CD8-positive, alpha-beta memory T cell (primary cell): ENCODE results near the gene ANKIB1. TPM values are rescaled to one million over a fixed set of nuclear protein-coding genes. Genes with fewer than 3 reads are reported as not detected.
A peak's percentile ranks its signal among the peaks of the same experiment; 100 is the strongest.

Experiments
- CTCF ChIA-PET: fragments of 350-600 bp; sonication (Branson Sonifier 250); formaldehyde crosslinking; loops from one replicate; lab custom pipeline; 2021; ENCODE audit warnings: antibody characterized with exemption; lab: Charles Lee
- POLR2A ChIA-PET: fragments of 350-600 bp; sonication (Branson Sonifier 250); formaldehyde crosslinking; loops from one replicate; lab custom pipeline; 2021; ENCODE audit warnings: antibody characterized with exemption; lab: Charles Lee
- DNase-seq, 5 donors: peaks; one replicate each; pipeline versions ENCODE4 v3.0.0 to v3.0.0-alpha.2; 2020 to 2022; ENCODE audit warnings: mixed read lengths in 1 of 5
- H3K27ac ChIP-seq: one replicate; pipeline ENCODE4 v1.7.0; 2013; ENCODE audit warnings: low read depth, mild to moderate bottlenecking, low read length, moderate library complexity
- H3K27me3 ChIP-seq: 2 replicates; pipeline ENCODE4 v1.7.0; 2013; ENCODE audit warnings: low read length, mild to moderate bottlenecking; ENCODE audit not compliant: insufficient read depth, poor library complexity, severe bottlenecking
- H3K36me3 ChIP-seq: 2 replicates; pipeline ENCODE4 v1.7.0; 2013; ENCODE audit warnings: mild to moderate bottlenecking, low read length, moderate library complexity; ENCODE audit not compliant: insufficient read depth
- H3K4me1 ChIP-seq: 2 replicates; pipeline ENCODE4 v1.7.0; 2013; ENCODE audit warnings: mild to moderate bottlenecking, low read length, moderate library complexity; ENCODE audit not compliant: insufficient read depth
- H3K4me3 ChIP-seq: 2 replicates; pipeline ENCODE4 v1.7.0; 2013; ENCODE audit warnings: mild to moderate bottlenecking, low read length
- H3K9me3 ChIP-seq: 2 replicates; pipeline ENCODE4 v1.7.0; 2013; ENCODE audit warnings: mild to moderate bottlenecking, low read length
- H3K27ac Mint-ChIP-seq, 8 donors: one replicate each; pipeline ENCODE4 v1.8.0; 2020 to 2021; ENCODE audit warnings: mixed read lengths in 8 of 8, mild to moderate bottlenecking in 6 of 8, inconsistent platforms in 3 of 8, moderate library complexity in 3 of 8
- H3K27me3 Mint-ChIP-seq, 2 donors: one replicate each; pipeline ENCODE4 v1.8.0; 2020 to 2021; ENCODE audit warnings: mixed read lengths in 2 of 2, mild to moderate bottlenecking in 1 of 2, moderate library complexity in 1 of 2
- H3K36me3 Mint-ChIP-seq, 3 donors: one replicate each; pipeline ENCODE4 v1.8.0; 2020 to 2021; ENCODE audit warnings: mixed read lengths in 3 of 3, inconsistent platforms in 1 of 3, mild to moderate bottlenecking in 1 of 3
- H3K4me1 Mint-ChIP-seq, 3 donors: one replicate each; pipeline ENCODE4 v1.8.0; 2020 to 2021; ENCODE audit warnings: mixed read lengths in 3 of 3, inconsistent platforms in 1 of 3, mild to moderate bottlenecking in 1 of 3
- H3K4me3 Mint-ChIP-seq, 7 donors: one replicate each; pipeline ENCODE4 v1.8.0; 2020 to 2021; ENCODE audit warnings: mixed read lengths in 7 of 7, mild to moderate bottlenecking in 6 of 7, moderate library complexity in 4 of 7, inconsistent platforms in 2 of 7
- H3K9me3 Mint-ChIP-seq, 5 donors: one replicate each; pipeline ENCODE4 v1.8.0; 2020 to 2022; ENCODE audit warnings: mixed read lengths in 5 of 5, mild to moderate bottlenecking in 3 of 5, moderate library complexity in 2 of 5, inconsistent platforms in 1 of 5
- polyA plus RNA-seq: library from polyadenylated mRNA; unstranded; fragments of 300-500 nt; fragmentation: Illumina TruSeq; gene quantifications from one replicate; pipeline ENCODE4 v1.2.3, GENCODE V29; 2021
- total RNA-seq, 2 experiments: library from RNA; stranded (reverse); gene quantifications; one replicate each; pipeline ENCODE4 v1.2.3, GENCODE V29; 2021

ANKIB1 gene
- total and polyA plus RNA-seq, 3 experiments from 2014 or later = 7.8 to 44.7 (median 42.7) TPM

DNA sequence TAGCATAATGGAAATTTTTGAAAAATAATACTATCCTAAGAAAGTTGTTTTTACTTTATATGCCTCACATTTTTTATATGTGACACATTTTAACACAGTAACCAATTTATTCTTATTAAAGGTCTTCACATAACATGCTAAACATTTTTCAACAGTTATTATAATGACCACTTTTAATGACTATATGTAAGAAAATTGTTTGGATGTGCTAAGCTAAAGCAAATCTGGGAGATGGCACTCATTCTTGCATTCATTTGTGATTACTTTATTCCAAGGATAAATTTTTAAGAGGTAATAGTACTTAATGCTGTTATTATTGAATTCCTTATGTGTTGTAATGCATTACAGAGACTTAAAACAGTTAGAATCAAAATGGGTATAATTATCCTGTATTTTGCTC lies 88.1 kb downstream of the ANKIB1 start:
- Mint-ChIP-seq H3K4me1 (no peaks in the 10 kb centered on the region), H3K27me3 (no peaks in the 10 kb centered on the region), H3K4me3 (no peak overlapping the region), H3K27ac (no peak overlapping the region), H3K36me3 (peaks cover 17 to 41% (median 32%) of the 10 kb centered on the region in 3 donors), H3K9me3 (peaks cover 0 to 9% (median 0%) of the 10 kb centered on the region in 5 donors)
- Histone ChIP-seq H3K36me3 (no peaks in the 10 kb centered on the region), H3K27ac (no peak overlapping the region), H3K4me3 (no peak overlapping the region), H3K9me3 (no peaks in the 10 kb centered on the region), H3K27me3 (no peaks in the 10 kb centered on the region), H3K4me1 (no peaks in the 10 kb centered on the region)
- DNase-seq = no peak
- POLR2A ChIA-PET = no interaction called here
- CTCF ChIA-PET = no interaction called here

DNA sequence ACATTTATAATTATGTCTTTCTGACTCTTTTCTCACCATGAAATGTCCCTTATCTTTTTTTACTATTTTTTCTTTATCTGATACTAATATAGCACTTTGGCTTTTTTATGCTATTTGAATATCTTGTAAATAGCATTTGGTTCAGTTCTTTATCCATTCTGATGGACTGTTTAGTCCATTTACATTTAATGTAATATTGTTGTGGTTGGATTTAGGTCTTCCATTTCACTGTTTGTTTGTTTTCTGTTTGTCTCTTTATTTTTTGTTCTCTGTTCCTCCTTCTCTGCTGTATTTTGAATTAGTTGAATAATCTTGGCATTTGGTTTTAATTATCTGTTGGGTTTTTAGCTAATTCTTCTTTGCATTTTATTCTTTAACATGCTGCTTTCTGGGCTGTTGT lies 89.8 kb downstream of the ANKIB1 start:
- Mint-ChIP-seq H3K4me3 (no peak overlapping the region), H3K27me3 (no peaks in the 10 kb centered on the region), H3K27ac (no peak overlapping the region), H3K9me3 (peaks cover 0 to 9% (median 0%) of the 10 kb centered on the region in 5 donors), H3K36me3 (peaks cover 13 to 36% (median 25%) of the 10 kb centered on the region in 3 donors), H3K4me1 (no peaks in the 10 kb centered on the region)
- DNase-seq = no peak
- ChIA-PET CTCF (no interaction called here), POLR2A (no interaction called here)
- Histone ChIP-seq H3K27me3 (no peaks in the 10 kb centered on the region), H3K9me3 (no peaks in the 10 kb centered on the region), H3K4me1 (no peaks in the 10 kb centered on the region), H3K27ac (no peak overlapping the region), H3K4me3 (no peak overlapping the region), H3K36me3 (no peaks in the 10 kb centered on the region)

DNA sequence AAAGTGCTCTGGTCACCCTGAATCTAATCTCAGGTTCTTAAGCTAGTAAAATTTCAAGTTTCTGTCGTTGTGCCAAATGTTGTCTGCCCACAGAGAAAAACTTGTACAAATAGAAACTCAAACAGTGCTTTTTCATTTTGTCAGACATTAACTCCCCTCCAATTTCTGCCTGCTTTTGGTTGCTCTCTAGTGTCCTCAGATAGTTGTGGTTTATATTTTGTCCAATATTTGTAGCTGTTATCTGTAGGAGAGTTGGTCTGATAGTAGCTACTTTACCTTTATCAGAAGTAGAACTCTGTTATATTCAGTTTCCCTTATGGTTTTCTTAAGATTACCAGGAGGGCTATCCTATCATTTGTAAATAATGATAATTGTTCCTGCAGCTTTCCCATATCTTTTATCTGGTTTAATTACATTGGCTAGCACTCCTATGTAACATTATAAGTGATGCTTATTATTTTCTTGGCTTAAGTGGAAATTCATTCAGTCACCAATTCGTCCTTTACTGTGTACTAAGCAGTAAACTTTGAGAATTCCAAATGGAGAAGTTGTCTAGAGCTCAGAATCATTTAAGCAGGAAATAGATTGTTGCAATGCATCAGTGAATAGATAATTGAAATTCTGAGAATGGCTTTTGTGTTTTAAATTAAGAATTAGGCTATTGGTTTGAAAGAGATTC lies 91.0 kb downstream of the ANKIB1 start:
- no peak for DNase-seq
- CTCF ChIA-PET = interaction anchor here (0.6 kb wide), 1 partner anchor 51 kb away, joined by 3 read pairs; no protein-coding TSS in a partner anchor
- peak overlapping the region in 1 of 8 donors; percentile 17 for H3K27ac Mint-ChIP-seq

DNA sequence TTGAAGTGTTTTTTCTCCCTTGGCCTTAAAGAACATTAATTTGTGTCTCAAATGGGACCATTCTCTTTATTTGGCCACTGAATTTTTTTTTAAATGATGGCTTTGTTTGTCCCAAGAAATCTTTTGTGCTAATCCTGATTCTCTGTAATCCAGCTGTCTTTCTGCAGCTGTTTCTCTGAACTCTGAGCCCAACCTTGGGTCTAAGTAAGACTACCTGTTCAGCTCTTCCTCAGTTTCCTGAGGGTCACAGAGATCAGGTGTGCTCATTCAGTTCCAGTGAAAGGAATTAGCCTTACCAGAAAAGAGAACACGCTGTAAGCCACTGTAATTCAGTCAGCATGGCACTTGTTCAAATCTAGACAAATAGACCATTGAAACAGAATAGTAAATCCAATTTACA lies 94.2 kb downstream of the ANKIB1 start:
- Mint-ChIP-seq H3K4me3 (no peak overlapping the region), H3K27ac (peak overlapping the region in 1 of 8 donors; percentile 12), H3K27me3 (no peaks in the 10 kb centered on the region), H3K4me1 (no peaks in the 10 kb centered on the region), H3K36me3 (peaks cover 9 to 36% (median 15%) of the 10 kb centered on the region in 3 donors), H3K9me3 (peaks cover 0 to 9% (median 0%) of the 10 kb centered on the region in 5 donors)
- Histone ChIP-seq H3K4me3 (no peak overlapping the region), H3K4me1 (no peaks in the 10 kb centered on the region), H3K27ac (no peak overlapping the region), H3K36me3 (no peaks in the 10 kb centered on the region), H3K27me3 (no peaks in the 10 kb centered on the region), H3K9me3 (no peaks in the 10 kb centered on the region)
- DNase-seq = no peak
- ChIA-PET POLR2A (no interaction called here), CTCF (no interaction called here)

More for the DNA sequence above, 91.0 kb downstream of the ANKIB1 start:
- peaks cover 13 to 30% (median 21%) of the 10 kb centered on the region in 3 donors for H3K36me3 Mint-ChIP-seq
- POLR2A ChIA-PET = no interaction called here
- no peaks in the 10 kb centered on the region for H3K4me1 Mint-ChIP-seq
- no peaks in the 10 kb centered on the region for H3K27me3 Mint-ChIP-seq
- H3K4me1 ChIP-seq = no peaks in the 10 kb centered on the region
- H3K27ac ChIP-seq = no peak overlapping the region
- no peaks in the 10 kb centered on the region for H3K9me3 ChIP-seq
- no peak overlapping the region for H3K4me3 ChIP-seq
- no peaks in the 10 kb centered on the region for H3K27me3 ChIP-seq
- H3K9me3 Mint-ChIP-seq = peaks cover 0 to 9% (median 0%) of the 10 kb centered on the region in 5 donors
- no peak overlapping the region for H3K4me3 Mint-ChIP-seq
- H3K36me3 ChIP-seq = no peaks in the 10 kb centered on the region

DNA sequence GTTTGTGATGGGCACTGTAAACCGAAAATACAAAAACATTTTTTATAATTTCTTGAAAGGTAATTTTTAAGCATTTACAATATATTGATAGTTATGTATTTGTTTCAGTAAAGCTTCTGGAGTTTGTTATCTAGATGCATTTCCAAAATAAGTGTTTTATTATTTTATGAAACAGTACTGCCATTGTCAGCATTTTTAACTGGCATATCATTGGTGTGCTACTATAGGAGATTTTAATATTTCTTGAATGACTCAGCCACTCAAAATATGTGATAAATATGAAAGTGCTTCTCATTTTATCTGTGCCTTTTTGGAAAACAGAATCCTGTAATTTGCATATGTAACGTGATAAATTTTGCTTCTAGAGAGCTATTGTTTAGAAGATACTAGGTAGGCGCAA lies 97.9 kb downstream of the ANKIB1 start:
- Histone ChIP-seq H3K27ac (no peak overlapping the region), H3K27me3 (no peaks in the 10 kb centered on the region), H3K36me3 (peaks cover 6% of the 10 kb centered on the region), H3K4me3 (no peak overlapping the region), H3K4me1 (no peaks in the 10 kb centered on the region), H3K9me3 (no peaks in the 10 kb centered on the region)
- Mint-ChIP-seq H3K4me3 (no peak overlapping the region), H3K9me3 (no peaks in the 10 kb centered on the region), H3K27ac (no peak overlapping the region), H3K27me3 (no peaks in the 10 kb centered on the region), H3K4me1 (no peaks in the 10 kb centered on the region), H3K36me3 (peaks cover 13 to 57% (median 23%) of the 10 kb centered on the region in 3 donors)
- no peak for DNase-seq
- CTCF ChIA-PET = no interaction called here
- POLR2A ChIA-PET = no interaction called here

DNA sequence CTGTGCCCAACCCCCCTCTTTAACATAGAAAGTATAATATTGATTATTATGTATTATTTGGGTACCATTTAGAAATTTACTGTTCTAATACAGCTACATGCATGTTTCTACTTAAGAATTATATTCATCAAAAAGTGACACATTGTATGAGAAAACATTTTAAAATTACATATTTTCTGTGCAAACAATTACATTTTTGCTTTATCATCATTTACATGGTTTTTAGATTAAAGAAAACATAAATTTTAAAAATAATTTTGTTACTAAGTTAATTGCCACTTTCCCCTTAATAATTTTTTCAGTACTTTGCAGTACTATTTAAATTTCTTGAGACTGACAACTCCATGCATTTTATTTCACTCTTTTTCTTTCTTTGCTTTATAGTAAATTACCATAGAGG lies 106.2 kb downstream of the ANKIB1 start:
- Histone ChIP-seq H3K27ac (no peak overlapping the region), H3K36me3 (peaks cover 6% of the 10 kb centered on the region), H3K4me3 (no peak overlapping the region), H3K27me3 (no peaks in the 10 kb centered on the region), H3K4me1 (no peaks in the 10 kb centered on the region), H3K9me3 (no peaks in the 10 kb centered on the region)
- H3K27me3 Mint-ChIP-seq = no peaks in the 10 kb centered on the region
- H3K27ac Mint-ChIP-seq = no peak overlapping the region
- no peaks in the 10 kb centered on the region for H3K9me3 Mint-ChIP-seq
- CTCF ChIA-PET = interaction anchor here (0.7 to 1.1 kb wide), 2 partner anchors 10 to 1087 kb away, joined by 3 read pairs; no protein-coding TSS in a partner anchor
- no peaks in the 10 kb centered on the region for H3K4me1 Mint-ChIP-seq
- no peak for DNase-seq
- H3K36me3 Mint-ChIP-seq = peaks cover 7 to 73% (median 25%) of the 10 kb centered on the region in 3 donors
- POLR2A ChIA-PET = no interaction called here
- no peak overlapping the region for H3K4me3 Mint-ChIP-seq

DNA sequence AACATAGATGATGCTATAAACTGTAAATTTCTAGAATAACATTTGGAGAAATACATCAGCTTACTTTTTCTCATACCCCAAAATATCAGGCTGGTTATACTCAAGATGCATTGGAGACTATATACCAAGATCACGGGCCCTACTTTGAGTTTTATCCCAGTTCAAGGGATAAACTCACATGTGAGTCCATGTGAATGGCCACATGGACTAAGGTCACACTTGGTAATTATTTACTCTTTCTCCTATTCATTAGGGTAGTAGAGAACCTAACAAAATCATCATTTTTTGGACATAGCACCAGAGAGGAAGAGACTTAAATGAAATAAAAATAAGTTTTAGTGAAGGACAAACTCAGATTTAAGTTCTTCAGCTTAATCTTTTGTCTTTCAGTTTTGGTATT lies 108.4 kb downstream of the ANKIB1 start:
- CTCF ChIA-PET = interaction anchor here (1.2 kb wide), 1 partner anchor 25 kb away, joined by 3 read pairs; no protein-coding TSS in a partner anchor
- no peaks in the 10 kb centered on the region for H3K9me3 Mint-ChIP-seq
- Histone ChIP-seq H3K4me1 (no peaks in the 10 kb centered on the region), H3K36me3 (peaks cover 6% of the 10 kb centered on the region), H3K27me3 (no peaks in the 10 kb centered on the region), H3K27ac (no peak overlapping the region), H3K9me3 (no peaks in the 10 kb centered on the region), H3K4me3 (no peak overlapping the region)
- H3K36me3 Mint-ChIP-seq = peaks cover 6 to 71% (median 24%) of the 10 kb centered on the region in 3 donors
- no peaks in the 10 kb centered on the region for H3K27me3 Mint-ChIP-seq
- POLR2A ChIA-PET = no interaction called here
- no peak overlapping the region for H3K4me3 Mint-ChIP-seq
- H3K4me1 Mint-ChIP-seq = no peaks in the 10 kb centered on the region
- peak overlapping the region in 1 of 8 donors; percentile 18 for H3K27ac Mint-ChIP-seq
- DNase-seq = no peak

DNA sequence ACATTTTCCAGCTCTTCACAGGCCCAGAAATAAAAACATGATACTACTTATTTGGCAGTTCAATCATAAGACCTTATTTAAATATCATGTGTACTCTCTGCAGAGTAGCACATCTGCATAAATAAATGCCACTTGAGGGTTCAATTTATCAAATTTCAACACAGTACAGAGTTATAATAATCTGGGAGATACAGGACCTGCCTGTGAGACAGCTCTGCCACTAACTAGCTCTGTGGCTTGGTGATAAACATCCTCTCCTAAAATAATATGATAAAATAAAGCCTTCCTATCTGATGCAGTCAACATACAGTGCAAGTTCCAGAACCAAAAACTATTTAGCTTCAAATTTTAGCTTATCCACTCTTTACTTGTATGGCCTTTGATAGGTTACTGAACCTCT lies 110.6 kb downstream of the ANKIB1 start:
- CTCF ChIA-PET = no interaction called here
- Mint-ChIP-seq H3K9me3 (no peaks in the 10 kb centered on the region), H3K36me3 (peaks cover 13 to 75% (median 26%) of the 10 kb centered on the region in 3 donors), H3K27me3 (no peaks in the 10 kb centered on the region), H3K4me1 (no peaks in the 10 kb centered on the region), H3K4me3 (no peak overlapping the region), H3K27ac (peak overlapping the region in 1 of 8 donors; percentile 40)
- POLR2A ChIA-PET = no interaction called here
- Histone ChIP-seq H3K9me3 (no peaks in the 10 kb centered on the region), H3K4me1 (no peaks in the 10 kb centered on the region), H3K27ac (no peak overlapping the region), H3K27me3 (no peaks in the 10 kb centered on the region), H3K4me3 (no peak overlapping the region), H3K36me3 (peaks cover 14% of the 10 kb centered on the region)
- DNase-seq = no peak
